GM12892 (cell line): ENCODE results near the gene ONECUT1.

Experiments
- DNase-seq: peaks from one replicate; pipeline ENCODE4 v3.0.0; 2011; ENCODE audit not compliant: insufficient read length
- FAIRE-seq: peaks from 2 replicates; lab custom pipeline; 2011; peaks lifted over from hg19 to GRCh38; lab: Jason Lieb, UNC
- POLR2A ChIP-seq: IDR thresholded peaks from 2 replicates; pipeline ENCODE4 v1.6.1; 2011; ENCODE audit warnings: low read depth, low read length, control low read depth
- POLR2AphosphoS5 ChIP-seq: IDR thresholded peaks from 2 replicates; pipeline ENCODE4 v1.6.1; 2011; ENCODE audit warnings: low read depth, low read length, control low read depth
- TAF1 ChIP-seq: IDR thresholded peaks from 2 replicates; pipeline ENCODE4 v1.6.1; 2011; ENCODE audit warnings: low read depth, mild to moderate bottlenecking, control low read depth, low read length, borderline replicate concordance

Gene ONECUT1

GRCh38 chr15:52764731-52765130 is 25.4 kb downstream of the ONECUT1 start:
- FAIRE-seq (no peak), DNase-seq (no peak)
- TF ChIP-seq TAF1, result no peak
- TF ChIP-seq POLR2A, result no peak
- TF ChIP-seq POLR2AphosphoS5, result no peak

GRCh38 chr15:52762621-52763020 is 27.5 kb downstream of the ONECUT1 start:
- no peak for TF ChIP-seq POLR2A
- TF ChIP-seq POLR2AphosphoS5, result no peak
- TF ChIP-seq TAF1, result no peak
- DNase-seq (no peak), FAIRE-seq (no peak)

- no peak for TF ChIP-seq TAF1
- no peak for TF ChIP-seq POLR2A
- TF ChIP-seq POLR2AphosphoS5, result no peak
- no peak for DNase-seq
- no peak for FAIRE-seq
Observed at GRCh38 chr15:52760562-52760961, 29.6 kb downstream of the ONECUT1 start.

- DNase-seq, result no peak
- FAIRE-seq, result no peak
- TF ChIP-seq POLR2AphosphoS5 (no peak), TAF1 (no peak), POLR2A (no peak)
Observed at GRCh38 chr15:52759969-52760368, 30.2 kb downstream of the ONECUT1 start.

- no peak for FAIRE-seq
Observed at GRCh38 chr15:52757496-52757895, 32.6 kb downstream of the ONECUT1 start.

GRCh38 chr15:52751522-52751921 is 38.6 kb downstream of the ONECUT1 start:
- TF ChIP-seq TAF1 (no peak), POLR2A (no peak), POLR2AphosphoS5 (no peak)
- FAIRE-seq, result no peak
- no peak for DNase-seq

More at GRCh38 chr15:52757496-52757895, 32.6 kb downstream of the ONECUT1 start:
- no peak for DNase-seq
- TF ChIP-seq POLR2A (no peak), POLR2AphosphoS5 (no peak), TAF1 (no peak)

- DNase-seq (no peak), FAIRE-seq (peak; percentile 82)
- no peak for TF ChIP-seq TAF1
Observed at GRCh38 chr15:52749258-52749657, 40.9 kb downstream of the ONECUT1 start.

GRCh38 chr15:52746162-52746757 is 43.9 kb downstream of the ONECUT1 start:
- TF ChIP-seq TAF1, result no peak
- TF ChIP-seq POLR2AphosphoS5, result no peak
- no peak for TF ChIP-seq POLR2A
- DNase-seq (no peak), FAIRE-seq (no peak)

- no peak for DNase-seq
- TF ChIP-seq POLR2AphosphoS5 (no peak), TAF1 (no peak), POLR2A (no peak)
- no peak for FAIRE-seq
Observed at GRCh38 chr15:52745326-52746161, 44.6 kb downstream of the ONECUT1 start.

- TF ChIP-seq TAF1 (no peak), POLR2A (no peak), POLR2AphosphoS5 (no peak)
- DNase-seq (no peak), FAIRE-seq (no peak)
Observed at GRCh38 chr15:52738311-52738710, 51.8 kb downstream of the ONECUT1 start.

- no peak for DNase-seq
- no peak for TF ChIP-seq POLR2AphosphoS5
- TF ChIP-seq POLR2A, result no peak
- TF ChIP-seq TAF1, result no peak
- no peak for FAIRE-seq
Observed at GRCh38 chr15:52737720-52738119, 52.4 kb downstream of the ONECUT1 start.
